PC-3 (cell line): ENCODE measurements around the gene GALNT14.

ENCODE experiments used
- CTCF ChIP-seq: fragments of 300-600 bp; sonication (generic); conservative IDR thresholded peaks from 2 replicates; pipeline ENCODE4 v1.5.1; 2017; ENCODE audit warnings: antibody characterized with exemption, low read depth, mild to moderate bottlenecking, low read length
- EZH2 ChIP-seq: fragments of 300-600 bp; sonication (generic); IDR thresholded peaks from one replicate; pipeline ENCODE4 v1.6.1; 2017; ENCODE audit warnings: antibody characterized with exemption, mild to moderate bottlenecking, low read length; ENCODE audit not compliant: unreplicated experiment

GRCh38 chr2:31090188-31090587 is 48.1 kb downstream of the GALNT14 start:
- TF ChIP-seq CTCF, result no peak
- no peak for TF ChIP-seq EZH2
